ELR (cell line): ENCODE data around the gene PCLAF.
"Not testable (repeated sequence)": the region's sequence is repeated elsewhere in the genome, so short reads cannot be mapped to it uniquely, and the experiment has no call there.

ENCODE experiments used
- DNase-seq: peaks from one replicate; pipeline ENCODE4 v3.0.0-alpha.2; 2015; ENCODE audit warnings: low read depth

PCLAF gene

DNA sequence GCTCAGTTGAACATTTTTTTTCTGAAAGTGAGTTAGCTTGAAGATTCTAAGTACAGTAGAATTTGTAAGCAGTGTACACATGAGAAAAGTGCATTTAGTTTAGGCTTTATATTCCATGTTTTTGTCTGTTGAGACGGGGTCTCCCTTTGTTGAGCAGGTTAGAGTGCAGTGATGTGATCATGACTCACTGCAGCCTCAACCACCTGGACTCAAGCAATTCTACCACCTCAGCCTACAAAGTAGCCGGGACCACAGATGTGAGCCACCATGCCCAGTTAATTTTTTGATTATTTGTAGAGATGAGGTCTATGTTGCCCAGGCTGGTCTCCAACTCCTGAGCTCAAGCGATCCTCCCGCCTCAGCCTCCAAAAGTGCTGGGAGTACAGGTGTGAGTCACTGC, 20.0 kb downstream of the PCLAF start:
- DNase-seq, result no peak

DNA sequence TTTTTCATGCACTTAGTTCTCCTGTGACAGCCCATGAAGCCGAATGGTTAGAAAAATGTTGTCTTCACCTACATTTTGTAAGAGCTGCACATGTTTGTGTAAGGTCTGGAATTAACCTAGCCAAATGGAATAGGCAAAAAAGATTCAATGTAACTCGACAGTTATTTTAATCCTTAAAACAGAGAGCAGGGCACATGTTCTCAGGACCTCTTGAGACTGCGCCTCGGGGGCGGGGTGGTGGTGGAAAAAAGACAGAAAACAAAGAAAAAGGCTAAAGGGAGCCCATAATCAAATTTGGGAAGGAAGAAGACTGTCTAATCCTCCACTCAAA, 24.6 kb downstream of the PCLAF start:
- DNase-seq, result no peak

DNA sequence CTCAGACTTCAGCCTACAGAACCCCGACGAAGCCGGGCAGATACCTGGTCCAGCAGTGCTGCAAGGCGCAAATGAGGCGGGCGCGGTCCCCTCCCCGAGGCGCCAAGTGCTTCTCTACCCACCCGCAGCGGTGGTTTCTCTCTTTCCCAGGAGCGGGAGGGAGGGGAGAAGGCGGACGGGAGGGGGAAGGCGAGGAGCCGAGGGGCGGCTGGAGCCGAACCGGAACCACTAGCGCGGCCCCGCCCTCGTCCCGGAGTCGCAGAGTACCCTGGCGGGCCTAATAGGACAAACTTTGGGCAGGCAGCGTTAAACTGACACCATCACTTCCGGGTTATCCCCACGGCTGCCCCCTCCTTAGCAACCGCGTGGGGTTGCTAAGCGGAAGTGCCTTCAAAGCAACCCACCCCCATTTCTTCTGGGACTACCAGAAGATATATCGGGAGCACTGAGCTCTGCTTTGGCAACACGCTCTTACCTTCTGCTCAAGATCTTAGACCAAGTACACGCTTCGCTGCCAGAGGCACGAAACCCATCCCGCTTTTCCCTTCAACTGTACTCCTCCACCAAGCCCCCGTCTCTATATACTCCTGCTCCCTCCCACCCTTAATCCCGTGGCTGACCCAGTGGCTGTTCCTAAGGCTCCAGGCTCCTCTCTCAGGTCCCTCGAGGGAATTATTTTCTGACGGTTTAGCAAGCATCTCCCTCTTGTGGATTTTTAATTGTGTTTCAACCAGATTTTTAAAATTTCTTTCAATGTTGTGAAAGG, 25.1 kb downstream of the PCLAF start, which contains the start of gene CSNK1G1:
Gene CSNK1G1 (minus strand): TSS at position 230 of the 766 bp plus-strand sequence. CDS start 55,674 bp downstream, outside the sequence.
- peak; percentile 97 for DNase-seq

DNA sequence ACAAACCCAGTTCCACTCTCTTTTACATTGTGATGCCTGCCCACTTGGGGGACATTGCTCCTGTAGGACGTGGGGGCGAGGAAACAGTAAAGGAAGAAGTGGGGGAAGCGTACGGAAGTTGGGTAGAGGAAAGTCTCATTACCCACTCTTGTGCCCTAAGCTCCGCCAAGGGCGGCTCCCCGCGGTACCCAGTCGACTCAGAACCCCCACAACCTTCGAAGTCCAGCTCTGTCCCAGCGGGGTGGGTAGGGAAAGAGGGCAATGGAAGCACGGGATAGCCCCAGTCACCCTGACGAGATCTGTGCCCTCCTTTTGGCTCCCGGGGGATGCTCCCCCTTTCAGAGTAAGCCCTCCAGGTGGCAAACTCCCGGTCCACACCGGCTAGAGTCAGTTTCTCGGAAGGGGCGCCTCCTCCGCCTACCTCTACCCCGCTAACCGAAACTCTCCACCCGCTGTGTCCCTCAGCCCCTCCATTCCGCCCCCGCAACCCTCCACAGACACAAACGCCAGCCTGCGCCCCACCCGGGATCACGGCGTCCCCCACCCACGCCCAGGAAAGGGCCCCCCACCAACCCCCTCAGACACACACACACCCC, 25.8 kb downstream of the PCLAF start:
- peak; percentile 40 for DNase-seq

DNA sequence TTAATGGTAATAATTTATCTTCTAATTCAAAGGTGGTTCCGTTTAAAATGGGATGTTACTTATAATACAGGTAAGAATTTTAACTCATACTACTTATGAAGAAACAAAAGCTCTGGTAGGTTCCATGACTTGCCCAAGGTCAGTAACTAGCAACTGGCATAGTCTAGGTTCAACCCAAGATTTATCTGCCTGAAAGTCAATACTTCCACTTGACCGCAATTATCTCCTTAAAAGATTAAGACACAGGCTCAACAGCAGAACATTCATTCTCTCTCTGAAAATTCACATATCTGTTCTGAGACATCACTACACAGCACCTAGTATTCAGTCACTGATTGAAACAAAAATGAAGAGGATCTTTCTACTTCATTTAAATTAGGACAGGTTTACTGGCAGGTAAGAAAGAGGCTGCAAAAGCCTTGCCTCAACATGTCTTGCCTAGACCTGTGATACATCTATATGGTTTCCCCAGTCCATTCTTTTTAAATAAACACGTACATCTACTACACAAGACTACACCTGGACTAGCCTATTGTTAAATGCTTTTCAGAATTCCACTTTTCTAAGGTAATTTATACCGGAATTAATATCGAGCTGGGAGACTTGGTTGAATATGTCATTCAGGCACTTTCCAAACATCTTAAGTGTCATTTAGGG, 26.4 kb downstream of the PCLAF start:
- no peak for DNase-seq

DNA sequence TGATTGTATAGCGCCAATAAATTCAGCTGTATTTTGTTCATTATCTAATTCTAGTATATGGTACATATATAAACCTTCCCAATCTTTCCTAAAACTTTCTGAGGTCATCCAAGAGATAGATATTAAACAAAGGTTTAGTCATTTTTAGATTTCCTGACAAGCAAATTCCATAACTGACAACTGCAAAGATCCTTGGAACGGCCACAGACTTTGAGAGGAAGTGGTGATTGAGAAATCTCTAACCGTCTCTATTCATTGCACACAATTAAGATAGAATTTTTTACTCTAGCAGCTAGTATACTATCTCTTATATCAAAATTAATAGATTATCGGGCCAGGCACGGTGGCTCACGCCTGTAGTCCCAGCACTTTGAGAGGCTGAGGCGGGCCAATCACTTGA, 30.0 kb downstream of the PCLAF start:
- DNase-seq, result peak; percentile 57

DNA sequence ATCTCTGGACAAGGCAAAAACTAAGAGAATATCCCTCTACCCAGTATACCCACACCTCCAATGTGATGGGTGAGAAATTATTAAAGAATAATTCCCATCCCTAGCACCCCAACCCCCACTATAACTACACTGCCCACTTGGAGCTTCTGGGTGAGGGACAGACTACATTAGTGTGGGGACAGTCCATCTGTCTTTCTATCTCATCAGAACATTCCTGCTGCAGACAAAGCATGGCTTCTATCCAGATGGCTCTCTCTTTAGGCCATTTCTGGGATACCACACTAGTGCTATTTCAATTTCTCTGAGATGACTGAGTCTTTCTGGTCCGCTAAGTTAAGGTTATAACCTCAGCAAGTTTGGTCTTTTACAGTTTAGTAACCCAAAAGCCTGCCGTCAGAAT, 31.9 kb downstream of the PCLAF start:
- no peak for DNase-seq

DNA sequence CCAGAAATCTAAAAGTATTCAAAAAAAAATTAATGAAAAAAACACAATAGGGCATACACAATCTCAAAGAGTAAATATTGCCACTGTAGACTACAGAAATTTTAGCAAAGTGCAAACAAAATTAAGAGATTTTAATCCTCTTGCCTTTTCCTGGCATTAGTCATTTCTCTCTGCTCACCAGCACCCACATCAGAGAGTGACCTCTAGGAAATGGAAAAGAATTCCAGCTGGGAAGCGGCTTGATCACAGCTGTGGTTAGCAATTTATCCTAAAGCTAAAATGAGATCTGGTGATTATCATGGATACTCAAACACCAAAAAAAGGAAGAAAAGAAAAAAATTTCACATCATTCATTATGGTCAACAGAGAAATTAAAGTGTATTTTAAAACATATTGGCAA, 32.8 kb downstream of the PCLAF start:
- peak; percentile 47 for DNase-seq

DNA sequence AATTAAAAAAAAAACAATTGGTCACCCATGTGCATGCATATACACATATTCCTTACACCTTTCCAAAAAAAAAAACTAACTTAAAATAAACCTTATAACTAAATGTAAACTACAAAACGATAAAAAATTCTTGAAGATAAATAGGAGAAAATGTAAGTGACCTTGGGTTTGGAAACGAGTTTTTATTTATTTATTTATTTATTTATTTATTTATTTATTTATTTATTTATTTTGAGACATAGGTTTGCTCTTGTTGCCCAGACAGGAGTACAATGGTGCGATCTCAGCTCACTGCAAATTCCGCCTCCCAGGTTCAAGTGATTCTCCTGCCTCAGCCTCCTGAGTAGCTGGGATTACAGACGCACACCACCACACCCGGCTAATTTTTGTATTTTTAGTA, 35.0 kb downstream of the PCLAF start:
- not testable (repeated sequence) for DNase-seq

DNA sequence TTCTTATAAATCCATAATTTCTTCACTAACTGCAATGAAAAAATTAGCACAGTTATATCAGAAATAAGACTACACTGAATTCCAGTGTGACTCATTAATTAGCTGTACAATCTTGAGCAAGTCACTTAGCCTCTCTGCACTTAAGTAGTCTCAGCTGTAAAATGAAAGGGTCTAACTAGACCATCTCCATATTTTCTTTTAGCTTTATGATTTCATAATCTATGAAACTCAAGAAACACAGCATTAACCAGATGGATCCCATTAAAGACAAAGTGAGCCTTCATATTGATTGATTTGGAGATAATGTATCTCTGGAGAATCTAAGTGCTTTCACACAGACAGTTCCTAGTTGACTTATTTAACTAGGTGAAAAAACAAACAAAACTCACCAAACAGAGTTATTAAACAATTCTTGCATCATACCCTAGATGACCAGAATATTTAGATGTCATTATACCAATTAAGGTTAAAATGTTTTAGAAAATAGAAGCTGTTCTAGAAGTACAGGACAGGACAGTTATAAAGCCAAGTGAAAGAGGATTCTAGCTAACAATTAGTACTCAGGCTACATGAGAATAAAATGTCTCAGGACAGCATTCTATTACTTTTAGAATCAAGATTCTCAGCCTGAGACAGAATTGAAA, 36.5 kb downstream of the PCLAF start:
- DNase-seq, result peak; percentile 46

DNA sequence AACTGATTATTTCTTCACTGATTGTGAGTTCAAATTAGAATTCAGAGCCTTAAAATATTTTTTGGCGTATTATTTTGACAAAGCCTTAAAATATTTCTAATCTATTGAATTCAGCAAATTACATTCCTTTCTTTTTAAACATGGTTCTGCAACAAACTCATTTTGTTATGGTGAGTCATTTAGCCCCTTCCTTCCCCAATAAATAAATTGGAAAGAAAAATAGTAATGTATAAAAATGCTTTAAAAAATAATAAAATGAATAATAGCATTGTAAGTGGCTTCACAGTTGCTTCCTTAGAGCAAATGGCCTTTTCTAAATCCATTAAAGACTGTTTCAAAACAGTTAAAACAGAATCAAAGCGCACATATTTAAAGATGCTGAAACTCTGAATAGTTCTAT, 37.4 kb downstream of the PCLAF start:
- DNase-seq, result peak; percentile 54

DNA sequence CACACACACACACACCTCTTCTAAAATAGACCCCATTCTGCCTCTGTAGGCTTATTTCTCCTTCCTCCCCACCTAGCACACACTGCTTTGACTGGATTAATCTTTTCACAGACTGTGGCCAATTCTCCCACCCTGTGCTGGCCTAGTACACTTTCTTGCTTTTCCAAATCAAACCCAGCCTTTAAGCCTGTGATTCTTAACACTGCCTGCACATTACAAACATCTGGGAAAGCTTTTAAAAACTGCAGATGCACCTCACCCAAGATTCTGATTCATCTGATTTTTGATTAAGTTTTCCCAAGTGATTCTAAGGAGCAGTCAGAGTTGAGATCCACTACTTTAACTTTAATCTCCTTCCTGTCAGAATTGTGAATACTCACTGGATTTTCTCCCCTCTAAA, 38.0 kb downstream of the PCLAF start:
- no peak for DNase-seq

DNA sequence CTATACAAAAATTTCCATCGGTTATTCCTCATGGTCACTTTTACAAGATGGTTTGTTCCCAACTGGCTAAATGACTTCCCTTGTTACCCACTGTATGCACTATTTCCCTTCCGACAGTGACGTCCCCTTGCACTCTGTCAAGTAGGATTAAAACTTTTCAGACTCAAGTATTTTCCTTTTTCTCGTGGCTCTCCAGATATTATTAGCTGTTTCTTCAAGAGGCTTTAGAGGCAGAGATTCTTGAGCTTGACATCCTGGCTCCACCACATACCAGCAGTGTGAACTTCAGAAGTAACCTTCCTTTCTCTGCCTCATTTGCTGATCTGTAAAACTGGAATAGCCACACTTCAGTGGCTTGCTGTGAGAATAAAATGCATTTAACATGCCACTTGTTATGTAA, 39.3 kb downstream of the PCLAF start:
- DNase-seq, result no peak

DNA sequence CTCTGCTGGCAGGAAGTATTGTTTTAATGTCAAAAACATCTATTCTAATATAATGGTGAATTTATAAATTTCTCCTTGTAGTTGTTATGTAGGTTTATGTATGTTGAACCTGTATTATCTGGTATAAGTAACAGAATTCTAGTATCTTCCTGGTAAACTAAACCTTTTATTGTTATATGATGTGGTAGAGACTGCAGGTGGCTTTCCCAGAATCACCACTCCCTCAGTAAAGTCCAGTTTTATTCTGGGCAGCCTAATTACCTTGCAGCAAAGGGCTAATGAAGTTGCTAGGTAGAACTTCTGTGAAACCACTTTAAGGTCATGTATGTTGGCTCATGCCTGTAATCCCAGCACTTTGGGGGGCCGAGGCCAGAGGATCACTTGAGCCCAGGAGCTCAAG, 40.9 kb downstream of the PCLAF start:
- DNase-seq, result no peak

DNA sequence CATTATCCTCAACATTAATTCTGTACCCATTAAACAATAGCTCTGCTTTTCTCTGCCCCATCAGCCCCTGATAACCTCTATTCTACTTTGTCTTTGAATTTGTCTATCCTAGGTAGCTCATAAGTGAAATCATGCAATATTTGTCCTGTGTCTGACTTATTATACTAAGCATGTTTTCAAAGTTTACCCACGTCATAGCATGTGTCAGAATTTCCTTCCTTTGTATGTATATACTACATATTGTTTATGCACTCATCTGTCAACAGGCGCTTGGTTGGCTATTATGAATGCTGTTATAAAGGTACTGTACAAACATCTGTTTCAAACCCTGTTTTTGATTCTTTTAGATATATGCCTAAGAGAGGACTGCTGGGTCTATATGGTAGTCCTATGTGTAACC, 43.5 kb downstream of the PCLAF start:
- DNase-seq, result no peak

DNA sequence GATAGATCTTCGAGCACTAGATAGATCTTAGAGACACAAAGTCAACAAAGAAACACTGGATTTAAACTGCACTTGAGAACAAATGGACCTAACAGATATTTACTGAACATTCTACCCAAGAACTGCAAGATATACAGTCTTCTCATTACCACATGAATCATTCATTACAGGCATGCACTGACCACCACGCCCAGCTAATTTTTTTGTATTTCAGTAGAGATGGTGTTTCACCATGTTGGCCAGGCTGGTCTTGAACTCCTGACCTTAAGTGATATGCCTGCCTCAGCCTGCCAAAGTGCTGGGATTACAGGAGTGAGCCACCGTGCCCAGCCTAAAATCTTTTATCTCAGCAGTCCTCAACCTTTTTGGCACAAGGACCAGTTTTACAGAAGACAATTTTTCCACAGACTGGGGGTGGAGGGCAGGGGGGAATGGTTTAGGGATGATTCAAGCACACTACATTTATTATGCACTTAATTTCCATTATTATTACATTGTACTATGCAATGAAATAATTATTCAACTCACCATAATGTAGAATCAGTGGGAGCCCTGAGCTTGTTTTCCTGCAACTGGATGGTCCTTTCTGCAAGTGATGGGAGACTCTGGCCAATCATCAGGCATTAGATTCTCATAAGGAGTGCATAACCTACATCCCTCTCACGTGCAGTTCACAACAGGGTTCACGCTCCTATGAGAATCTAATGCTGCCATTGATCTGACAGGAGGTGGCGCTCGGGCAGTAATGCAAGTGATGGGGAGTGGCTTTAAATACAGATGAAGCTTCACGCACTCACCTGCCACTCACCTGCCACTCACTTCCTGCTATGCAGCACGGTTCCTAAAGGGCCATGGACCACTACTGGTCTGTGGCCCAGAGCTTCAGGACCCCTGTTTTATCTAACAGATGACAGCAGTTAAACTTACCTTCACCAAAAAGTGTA, 47.0 kb downstream of the PCLAF start:
- peak; percentile 18 for DNase-seq

DNA sequence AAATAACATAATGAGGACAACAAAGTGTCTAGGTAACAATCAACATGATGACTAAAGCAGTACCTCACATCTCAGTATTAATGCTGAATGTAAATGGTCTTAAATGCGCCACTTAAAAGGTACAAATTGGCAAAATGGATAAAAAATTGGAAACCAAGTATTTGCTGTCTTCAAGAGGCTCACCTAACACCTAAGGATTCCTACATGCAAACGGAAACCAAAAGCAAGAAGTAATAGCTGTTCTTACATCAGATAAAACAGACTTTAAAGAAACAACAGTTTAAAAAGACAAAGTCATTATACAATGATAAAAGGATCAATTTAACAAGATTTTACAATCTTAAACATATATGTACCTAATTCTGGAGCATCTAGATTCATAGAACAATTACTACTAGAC, 47.7 kb downstream of the PCLAF start:
- no peak for DNase-seq

DNA sequence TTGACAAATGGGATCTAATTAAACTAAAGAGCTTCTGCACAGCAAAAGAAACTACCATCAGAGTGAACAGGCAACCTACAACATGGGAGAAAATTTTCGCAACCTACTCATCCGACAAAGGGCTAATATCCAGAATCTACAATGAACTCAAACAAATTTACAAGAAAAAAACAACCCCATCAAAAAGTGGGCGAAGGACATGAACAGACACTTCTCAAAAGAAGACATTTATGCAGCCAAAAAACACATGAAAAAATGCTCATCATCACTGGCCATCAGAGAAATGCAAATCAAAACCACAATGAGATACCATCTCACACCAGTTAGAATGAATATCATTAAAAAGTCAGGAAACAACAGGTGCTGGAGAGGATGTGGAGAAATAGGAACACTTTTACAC, 49.6 kb downstream of the PCLAF start:
- DNase-seq, result not testable (repeated sequence)

DNA sequence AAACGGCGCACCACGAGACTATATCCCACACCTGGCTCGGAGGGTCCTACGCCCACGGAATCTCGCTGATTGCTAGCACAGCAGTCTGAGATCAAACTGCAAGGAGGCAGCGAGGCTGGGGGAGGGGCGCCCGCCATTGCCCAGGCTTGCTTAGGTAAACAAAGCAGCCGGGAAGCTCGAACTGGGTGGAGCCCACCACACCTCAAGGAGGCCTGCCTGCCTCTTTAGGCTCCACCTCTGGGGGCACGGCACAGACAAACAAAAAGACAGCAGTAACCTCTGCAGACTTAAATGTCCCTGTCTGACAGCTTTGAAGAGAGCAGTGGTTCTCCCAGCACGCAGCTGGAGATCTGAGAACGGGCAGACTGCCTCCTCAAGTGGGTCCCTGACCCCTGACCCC, 54.3 kb downstream of the PCLAF start:
- DNase-seq, result not testable (repeated sequence)

DNA sequence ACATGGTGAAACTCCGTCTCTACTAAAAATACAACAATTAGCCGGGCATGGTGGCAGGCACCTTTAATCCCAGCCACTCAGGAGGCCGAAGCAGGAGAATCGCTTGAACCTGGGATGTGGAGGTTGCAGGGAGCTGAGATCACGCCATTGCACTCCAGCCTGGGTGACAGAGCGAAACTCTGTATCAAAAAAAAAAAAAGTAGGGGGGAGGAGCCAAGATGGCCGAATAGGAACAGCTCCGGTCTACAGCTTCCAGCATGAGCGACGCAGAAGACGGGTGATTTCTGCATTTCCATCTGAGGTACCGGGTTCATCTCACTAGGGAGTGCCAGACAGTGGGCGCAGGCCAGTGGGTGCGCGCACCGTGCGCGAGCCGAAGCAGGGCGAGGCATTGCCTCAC, 54.8 kb downstream of the PCLAF start:
- not testable (repeated sequence) for DNase-seq

DNA sequence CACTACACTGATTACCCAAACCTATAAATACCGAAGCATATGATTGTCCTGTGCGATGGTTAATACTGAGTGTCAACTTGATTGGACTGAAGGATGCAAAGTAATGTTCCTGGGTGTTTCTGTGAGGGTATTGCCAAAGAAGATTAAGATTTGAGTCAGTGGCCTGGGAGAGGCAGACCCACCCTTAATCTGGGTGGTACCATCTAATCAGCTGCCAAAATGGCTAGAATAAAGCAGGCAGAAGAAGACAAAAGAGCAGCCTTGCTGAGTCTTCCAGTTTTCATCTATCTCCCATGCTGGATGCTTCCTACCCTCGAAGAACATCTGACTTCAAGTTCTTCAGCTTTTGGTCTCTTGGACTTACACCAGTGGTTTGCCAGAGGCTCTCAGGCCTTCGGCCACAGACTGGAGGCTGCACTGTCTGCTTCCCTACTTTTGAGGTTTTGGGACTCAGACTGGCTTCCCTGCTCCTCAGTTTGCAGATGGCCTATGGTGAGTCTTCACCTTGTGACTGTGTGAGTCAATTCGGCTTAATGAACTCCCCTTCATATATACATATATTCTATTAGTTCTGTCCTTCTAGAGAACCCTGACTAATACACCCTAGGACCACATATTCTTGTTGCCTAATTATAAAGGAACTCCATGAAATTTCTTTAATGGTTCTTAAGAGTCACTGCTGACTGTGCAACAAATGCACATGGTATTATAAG, 56.9 kb downstream of the PCLAF start:
- peak; percentile 58 for DNase-seq
